ENCODE data around the gene SRL.

SRL gene

GRCh38 chr16:4142268-4142667, 99.6 kb downstream of the SRL start:
- Histone ChIP-seq H3K4me2 (ENCODE audit: low read length) (no peak overlapping the region), H3K4me1 (ENCODE audit: control insufficient read depth, low read length) (peaks cover 11% of the 10 kb centered on the region)

GRCh38 chr16:4141604-4142003, 100.3 kb downstream of the SRL start:
- peaks cover 11% of the 10 kb centered on the region for H3K4me1 ChIP-seq (ENCODE audit: control insufficient read depth, low read length)
- no peaks in the 10 kb centered on the region for H3K9me2 ChIP-seq (replicated peaks; ENCODE audit: control insufficient read depth, low read length)
- no peaks in the 10 kb centered on the region for H3F3A ChIP-seq (ENCODE audit: control insufficient read depth, insufficient read depth)
- H3K27me3 ChIP-seq (ENCODE audit: control insufficient read depth, low read length): no peaks in the 10 kb centered on the region
- H3K79me2 ChIP-seq (ENCODE audit: control insufficient read depth, low read length): no peaks in the 10 kb centered on the region
- TF ChIP-seq EZH2phosphoT487 (IDR thresholded peaks at IDR 0.05; ENCODE audit: borderline replicate concordance, low read length) (no peak), CTCF (IDR thresholded peaks at IDR 0.05; ENCODE audit: low read depth, low read length, poor library complexity, severe bottlenecking) (no peak)
- no peak overlapping the region for H3K4me2 ChIP-seq (ENCODE audit: low read length)
- H3K4me3 ChIP-seq (ENCODE audit: low read length): no peak overlapping the region
- no peaks in the 10 kb centered on the region for H4K20me1 ChIP-seq (ENCODE audit: control insufficient read depth, insufficient read depth, low read depth, low read length)
- H3K9me3 ChIP-seq (ENCODE audit: control insufficient read depth, insufficient read depth, low read length): no peaks in the 10 kb centered on the region
- no peaks in the 10 kb centered on the region for H3K36me3 ChIP-seq (ENCODE audit: control insufficient read depth, low read length)
- no peak overlapping the region for H3K27ac ChIP-seq (ENCODE audit: low read depth, low read length)

More at GRCh38 chr16:4142268-4142667, 99.6 kb downstream of the SRL start:
- Histone ChIP-seq H3K9me2 (replicated peaks; ENCODE audit: control insufficient read depth, low read length) (no peaks in the 10 kb centered on the region), H3K79me2 (ENCODE audit: control insufficient read depth, low read length) (no peaks in the 10 kb centered on the region), H3K4me3 (ENCODE audit: low read length) (no peak overlapping the region), H3K9me3 (ENCODE audit: control insufficient read depth, insufficient read depth, low read length) (no peaks in the 10 kb centered on the region), H3K27ac (ENCODE audit: low read depth, low read length) (no peak overlapping the region), H3K27me3 (ENCODE audit: control insufficient read depth, low read length) (no peaks in the 10 kb centered on the region), H4K20me1 (ENCODE audit: control insufficient read depth, insufficient read depth, low read depth, low read length) (no peaks in the 10 kb centered on the region), H3F3A (ENCODE audit: control insufficient read depth, insufficient read depth) (no peaks in the 10 kb centered on the region), H3K36me3 (ENCODE audit: control insufficient read depth, low read length) (no peaks in the 10 kb centered on the region)
- TF ChIP-seq CTCF (IDR thresholded peaks at IDR 0.05; ENCODE audit: low read depth, low read length, poor library complexity, severe bottlenecking): no peak
- no peak for TF ChIP-seq EZH2phosphoT487 (IDR thresholded peaks at IDR 0.05; ENCODE audit: borderline replicate concordance, low read length)

GRCh38 chr16:4140652-4141051, 101.2 kb downstream of the SRL start:
- no peaks in the 10 kb centered on the region for H3K36me3 ChIP-seq (ENCODE audit: control insufficient read depth, low read length)
- no peaks in the 10 kb centered on the region for H3K9me3 ChIP-seq (ENCODE audit: control insufficient read depth, insufficient read depth, low read length)
- TF ChIP-seq CTCF (IDR thresholded peaks at IDR 0.05; ENCODE audit: low read depth, low read length, poor library complexity, severe bottlenecking) (no peak), EZH2phosphoT487 (IDR thresholded peaks at IDR 0.05; ENCODE audit: borderline replicate concordance, low read length) (no peak)
- no peaks in the 10 kb centered on the region; the same call in 1 of the 2 replicates for H3K27me3 ChIP-seq (ENCODE audit: control insufficient read depth, low read length)
- peaks cover 11% of the 10 kb centered on the region for H3K4me1 ChIP-seq (ENCODE audit: control insufficient read depth, low read length)
- H3K4me2 ChIP-seq (ENCODE audit: low read length): peak overlapping the region; percentile 21
- H3K4me3 ChIP-seq (ENCODE audit: low read length): no peak overlapping the region
- no peaks in the 10 kb centered on the region for H3F3A ChIP-seq (ENCODE audit: control insufficient read depth, insufficient read depth)
- H3K9me2 ChIP-seq (replicated peaks; ENCODE audit: control insufficient read depth, low read length): no peaks in the 10 kb centered on the region
- H3K79me2 ChIP-seq (ENCODE audit: control insufficient read depth, low read length): no peaks in the 10 kb centered on the region
- H3K27ac ChIP-seq (ENCODE audit: low read depth, low read length): no peak overlapping the region
- no peaks in the 10 kb centered on the region for H4K20me1 ChIP-seq (ENCODE audit: control insufficient read depth, insufficient read depth, low read depth, low read length)

All from DOHH2 (cell line).